Umbilical cord (tissue), 2 donors: ENCODE results near the gene TMEM255A. TPM values are rescaled to one million over a fixed set of nuclear protein-coding genes. Genes with fewer than 3 reads are reported as not detected.

Experiments used
- DNase-seq: peaks from one replicate; pipeline ENCODE4 v3.0.0-alpha.2; 2015; ENCODE audit warnings: low spot score
- total RNA-seq: library from RNA; depleted of rRNA; stranded (reverse); fragments of >200 nt; gene quantifications from one replicate; pipeline ENCODE4 v1.2.3, GENCODE V29; 2014; ENCODE audit warnings: low replicate concordance; ENCODE audit not compliant: insufficient read depth

The TMEM255A gene
- total RNA-seq, 1 donor from 2014 or later = 1.7 TPM

GRCh38 chrX:120269373-120270035 lies 41.8 kb downstream of the TMEM255A start:
- no peak for DNase-seq

- DNase-seq = no peak
Measured at GRCh38 chrX:120264341-120264740, 46.9 kb downstream of the TMEM255A start.

- no peak for DNase-seq
Measured at GRCh38 chrX:120262859-120263708, 48.2 kb downstream of the TMEM255A start.

DNA sequence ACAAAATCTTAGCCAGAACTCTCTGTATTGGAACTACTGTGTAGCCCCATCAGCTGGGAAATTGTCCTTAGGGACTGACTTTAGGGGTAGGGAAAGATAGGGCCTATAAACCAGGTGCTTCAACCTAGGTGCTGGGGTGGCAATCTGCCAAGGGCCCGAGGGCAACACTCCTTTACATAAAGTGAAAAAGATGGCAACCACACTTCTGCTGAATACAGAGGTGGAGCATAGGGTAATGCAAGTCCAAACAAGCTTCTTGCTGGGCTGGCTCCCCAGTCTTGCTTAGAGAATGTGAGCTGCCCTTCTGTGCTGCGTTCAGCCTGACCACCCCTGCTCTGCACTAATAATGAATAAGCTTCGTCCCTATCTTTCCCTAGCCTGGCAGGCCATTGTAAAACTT lies 50.9 kb downstream of the TMEM255A start:
- peak; percentile 30 for DNase-seq

- no peak for DNase-seq
Measured at GRCh38 chrX:120253784-120254183, 57.5 kb downstream of the TMEM255A start.

GRCh38 chrX:120251471-120252011 lies 59.7 kb downstream of the TMEM255A start:
- DNase-seq = peak; percentile 27

DNA sequence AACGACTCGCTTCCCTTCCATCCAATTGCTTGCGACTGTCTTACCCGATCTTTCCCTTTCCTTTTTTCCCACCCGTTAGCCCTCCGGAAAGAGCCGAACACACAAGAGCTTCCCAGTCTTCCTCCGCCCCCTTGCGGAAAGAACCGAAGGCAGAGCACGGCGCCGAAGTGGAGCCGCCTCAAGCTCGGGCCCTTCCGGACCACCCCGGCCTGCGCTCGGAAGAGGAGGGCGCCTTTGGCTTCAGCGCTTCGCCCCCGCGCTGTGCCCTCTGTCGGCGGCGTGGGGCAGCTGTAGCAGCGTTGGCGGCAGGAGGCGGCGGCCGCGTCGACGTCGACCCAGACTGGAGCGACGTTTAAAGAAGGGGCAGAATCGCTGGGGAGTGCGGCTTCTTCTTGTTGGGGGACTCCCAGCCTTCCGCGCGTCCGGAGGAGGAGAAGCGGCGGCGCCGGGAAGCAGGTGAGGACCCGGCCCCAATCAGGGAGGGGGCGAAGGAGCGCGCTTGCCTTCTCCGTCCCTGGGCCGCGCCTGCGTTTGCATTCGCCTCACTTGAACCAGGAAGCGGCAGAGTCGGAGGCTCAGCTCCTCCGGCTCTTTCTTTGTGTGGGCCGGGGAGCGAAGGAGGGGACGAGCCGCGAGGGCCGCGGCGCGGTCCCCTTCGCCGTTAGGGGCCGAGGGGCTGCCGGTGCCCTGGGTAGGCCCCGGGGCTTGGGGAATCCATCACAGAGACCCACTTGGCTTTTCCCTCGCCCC lies 60.6 kb downstream of the TMEM255A start, which contains the start of gene ZBTB33:
ZBTB33 (plus strand) TSS at position 291 of the 750 bp plus-strand sequence. CDS start 2,604 bp downstream, outside the sequence.
- DNase-seq = peak; percentile 98

DNA sequence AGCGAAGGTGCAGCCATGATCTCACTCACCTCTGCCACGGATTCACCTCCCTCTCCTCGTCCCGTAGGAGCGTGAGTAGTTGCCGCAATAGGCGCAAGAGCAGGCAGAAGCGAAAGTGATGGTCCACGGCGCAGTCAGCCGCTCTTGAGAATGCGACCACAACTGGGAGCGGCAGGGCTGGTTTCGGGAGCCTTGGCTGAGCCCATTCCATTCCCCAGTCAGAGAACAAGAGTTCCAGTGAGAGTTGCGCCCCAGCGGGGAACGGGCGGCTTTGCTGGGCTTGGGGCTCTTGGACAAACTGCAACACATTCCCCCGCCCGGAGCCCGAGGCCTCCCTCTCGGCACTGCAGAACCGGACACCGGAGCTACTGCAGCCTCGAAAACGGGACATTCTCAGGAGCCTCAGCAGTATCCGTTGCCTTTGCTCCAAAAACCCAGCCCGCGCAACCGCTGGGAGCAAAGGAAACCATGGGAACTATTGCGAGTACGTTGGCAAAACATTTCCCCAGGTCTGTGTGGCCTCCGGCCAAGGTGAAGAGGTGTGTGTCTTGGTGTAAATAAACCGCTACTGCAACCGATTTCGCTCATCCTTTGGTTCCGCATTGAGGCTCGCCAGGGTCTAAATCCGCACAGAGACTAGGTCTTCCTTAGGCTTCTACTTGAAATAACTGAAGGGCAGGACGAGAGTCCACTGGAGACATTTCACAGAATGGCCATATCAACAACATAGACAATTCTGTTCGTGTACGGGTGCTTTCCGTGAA lies 66.3 kb downstream of the TMEM255A start:
- DNase-seq = peak; percentile 78

DNA sequence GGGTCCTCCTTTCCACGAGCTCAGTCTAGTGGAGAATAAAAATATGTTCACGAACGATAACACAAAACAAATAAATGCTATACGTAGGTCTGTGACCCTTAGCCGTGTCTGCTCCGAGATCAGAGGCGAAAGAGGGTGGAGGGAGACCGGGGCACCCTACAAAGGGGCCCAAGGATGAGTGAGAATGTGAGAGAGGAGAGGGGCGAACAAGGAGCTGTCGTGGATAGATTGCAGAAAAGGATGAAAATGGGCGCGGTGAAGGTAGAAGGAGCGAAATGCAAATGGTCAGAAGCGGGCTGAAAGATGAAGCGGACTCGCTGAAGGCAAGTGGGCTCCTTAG lies 66.9 kb downstream of the TMEM255A start:
- DNase-seq = no peak

- DNase-seq = no peak
Measured at GRCh38 chrX:120242813-120243212, 68.4 kb downstream of the TMEM255A start.

DNA sequence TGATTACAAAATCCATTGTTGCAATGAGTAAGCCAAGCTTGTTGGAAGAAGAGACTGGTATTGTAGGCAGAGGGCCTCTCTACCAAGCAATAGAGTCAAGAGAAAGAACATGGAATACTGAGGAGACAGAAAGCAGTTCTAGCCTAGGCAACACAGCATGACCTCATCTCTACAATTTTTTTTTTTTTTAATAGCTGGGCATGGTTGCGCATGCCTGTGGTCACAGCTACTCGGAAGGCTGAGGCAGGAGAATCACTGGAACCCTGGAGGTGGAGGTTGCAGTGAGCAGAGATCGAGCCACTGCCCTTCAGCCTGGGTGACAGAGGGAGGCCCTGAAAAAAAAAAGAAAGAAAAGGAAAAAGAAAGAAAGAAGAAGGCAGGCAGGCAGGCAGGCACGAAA lies 72.3 kb downstream of the TMEM255A start:
- no peak for DNase-seq

DNA sequence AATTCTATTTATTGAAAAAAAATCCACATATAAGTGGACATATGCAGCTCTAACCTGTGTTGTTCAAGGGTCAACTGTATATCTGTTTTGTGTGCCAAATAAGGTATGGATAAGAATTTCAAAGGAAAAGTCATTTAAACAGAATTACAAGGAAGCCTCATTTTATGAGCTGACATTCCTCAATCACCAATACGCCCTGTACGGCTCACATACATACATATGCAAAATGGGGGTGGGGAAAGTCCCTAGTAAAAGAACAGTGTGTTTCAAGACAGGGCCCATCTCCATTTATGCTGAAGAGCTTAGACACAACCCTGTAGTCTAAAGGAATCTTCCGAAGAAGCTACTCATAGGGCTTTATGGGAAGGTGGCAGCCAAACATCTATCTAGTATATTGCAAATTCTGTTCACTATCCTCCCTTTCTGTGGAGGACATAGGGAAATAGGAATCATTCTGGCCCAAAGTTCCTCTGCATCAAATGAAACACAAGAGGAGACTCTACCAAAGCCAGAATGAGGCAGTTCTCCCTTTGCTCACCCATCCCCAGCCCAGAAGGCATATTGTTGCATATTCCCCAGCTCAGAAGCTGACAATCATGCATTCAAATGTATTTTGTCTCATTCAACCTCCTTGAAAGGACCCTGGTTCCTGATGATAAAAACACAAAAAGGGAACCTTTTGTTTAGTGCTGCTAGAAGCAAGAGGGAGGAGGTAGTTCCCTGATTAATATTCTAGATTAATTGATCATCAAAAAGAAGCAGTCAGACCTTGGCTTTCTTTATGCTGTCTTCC lies 74.4 kb downstream of the TMEM255A start:
- no peak for DNase-seq

DNA sequence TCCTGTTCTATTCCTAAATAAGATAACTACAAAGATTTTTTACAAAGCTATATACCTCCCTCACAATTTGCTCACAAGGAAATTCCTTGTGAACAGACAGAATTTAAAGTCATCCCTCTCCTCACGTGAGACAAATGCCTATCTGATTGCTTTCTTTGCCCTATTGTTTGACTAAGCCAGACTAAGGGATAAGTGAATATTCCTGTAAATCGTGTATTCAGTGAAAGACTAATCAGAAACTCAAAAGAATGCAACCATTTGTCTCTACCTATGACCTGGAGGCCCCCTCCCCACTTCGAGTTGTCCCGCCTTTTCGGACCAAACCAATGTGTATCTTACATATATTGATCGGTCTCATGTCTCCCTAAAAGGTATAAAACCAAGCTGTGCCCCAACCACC lies 76.0 kb downstream of the TMEM255A start:
- no peak for DNase-seq

GRCh38 chrX:120228187-120228908 lies 82.9 kb downstream of the TMEM255A start:
- DNase-seq = no peak

GRCh38 chrX:120224388-120224787 lies 86.9 kb downstream of the TMEM255A start:
- no peak for DNase-seq

DNA sequence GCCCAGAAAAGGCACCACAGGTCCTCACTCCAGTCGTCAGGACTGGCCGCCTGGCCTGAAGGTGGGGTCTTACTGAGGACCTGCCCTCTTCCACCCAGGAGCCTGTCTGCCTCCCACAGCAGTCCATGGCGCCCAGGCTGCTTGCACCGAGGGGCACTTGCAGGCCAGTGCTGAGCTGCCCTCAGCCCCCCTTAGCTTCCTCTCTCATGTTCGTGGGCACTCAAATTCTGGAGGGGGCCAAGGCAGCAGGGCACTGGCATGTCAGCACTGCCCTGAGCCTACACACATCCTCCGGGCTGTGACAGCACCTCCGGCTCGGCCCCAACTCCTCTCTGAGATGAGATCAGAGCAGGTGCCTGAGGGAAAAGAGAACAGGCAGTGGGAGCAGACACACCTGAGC lies 87.9 kb downstream of the TMEM255A start:
- no peak for DNase-seq

DNA sequence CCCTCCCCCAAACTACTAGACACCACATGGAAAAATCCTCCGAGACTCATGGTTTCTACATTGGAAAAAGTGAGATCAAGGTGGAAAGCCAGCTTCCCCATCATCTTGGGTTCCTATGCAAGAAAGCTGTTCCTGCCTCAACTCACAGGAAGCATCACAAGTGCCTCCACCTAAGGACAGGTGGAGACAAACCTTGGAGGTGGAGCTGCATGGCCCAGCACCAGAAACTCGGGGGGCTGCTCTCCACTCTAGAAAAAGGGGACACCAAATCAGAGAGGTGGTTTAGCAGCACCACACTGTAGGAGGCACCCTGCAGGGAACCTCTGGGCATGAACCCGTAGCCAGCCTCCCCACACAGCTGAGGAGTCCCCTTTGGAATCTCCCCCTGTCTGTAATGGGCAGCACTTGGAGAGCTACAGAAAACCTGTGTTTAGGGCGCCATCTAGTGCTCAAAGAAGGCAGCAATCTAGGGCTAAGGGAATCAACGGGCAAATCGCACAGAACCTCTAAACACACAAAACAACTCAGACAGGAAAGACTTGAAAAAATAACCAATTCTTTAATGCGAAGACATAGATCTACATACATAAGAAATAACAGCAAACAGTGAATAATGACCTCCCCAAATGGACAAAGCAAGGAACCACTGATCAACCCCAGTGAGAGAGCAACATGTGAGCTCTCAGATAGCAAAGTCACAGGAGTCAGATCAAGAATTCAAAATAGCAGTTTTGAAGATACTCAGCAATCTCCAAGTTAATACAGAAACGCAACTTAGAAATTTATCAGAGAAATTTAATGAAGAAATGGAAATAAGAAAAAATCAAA lies 97.6 kb downstream of the TMEM255A start:
- DNase-seq = peak; percentile 56
